DOHH2 (cell line): ENCODE results near the gene MASP1.

Experiments
- H3F3A ChIP-seq: fragments of 200-600 bp; sonication (generic), shearing (Covaris generic); 2 replicates; pipeline ENCODE4 v1.6.0; 2016; ENCODE audit warnings: antibody characterized with exemption, mild to moderate bottlenecking; ENCODE audit not compliant: control insufficient read depth, insufficient read depth
- H3K27ac ChIP-seq: fragments of 200-600 bp; sonication (generic); 2 replicates; pipeline ENCODE4 v1.5.1; 2014; ENCODE audit warnings: low read depth, mild to moderate bottlenecking, low read length, moderate library complexity
- H3K27me3 ChIP-seq: fragments of 200-600 bp; sonication (generic); 2 replicates; pipeline ENCODE4 v1.6.1; 2014; ENCODE audit warnings: mild to moderate bottlenecking, low read length, mixed read lengths; ENCODE audit not compliant: control insufficient read depth
- H3K36me3 ChIP-seq: fragments of 200-600 bp; sonication (generic); 2 replicates; pipeline ENCODE4 v1.6.1; 2014; ENCODE audit warnings: mild to moderate bottlenecking, low read length, moderate library complexity, mixed read lengths; ENCODE audit not compliant: control insufficient read depth
- H3K4me1 ChIP-seq: fragments of 200-600 bp; sonication (generic); 2 replicates; pipeline ENCODE4 v1.6.1; 2014; ENCODE audit warnings: mild to moderate bottlenecking, low read length, mixed read lengths; ENCODE audit not compliant: control insufficient read depth
- H3K4me2 ChIP-seq: fragments of 200-600 bp; sonication (generic); 2 replicates; pipeline ENCODE4 v1.6.0; 2014; ENCODE audit warnings: mild to moderate bottlenecking, low read length, moderate library complexity
- H3K4me3 ChIP-seq: fragments of 200-600 bp; sonication (generic); 2 replicates; pipeline ENCODE4 v1.5.1; 2014; ENCODE audit warnings: mild to moderate bottlenecking, low read length, mixed read lengths
- H3K79me2 ChIP-seq: fragments of 200-600 bp; sonication (generic); 2 replicates; pipeline ENCODE4 v1.6.1; 2014; ENCODE audit warnings: mild to moderate bottlenecking, low read length, mixed read lengths; ENCODE audit not compliant: control insufficient read depth
- H3K9me2 ChIP-seq: fragments of 200-600 bp; sonication (generic); replicated peaks from 2 replicates; pipeline ENCODE4 v1.6.1; 2014; ENCODE audit warnings: mild to moderate bottlenecking, low read length, mixed read lengths; ENCODE audit not compliant: control insufficient read depth
- H3K9me3 ChIP-seq: fragments of 200-600 bp; sonication (generic); 2 replicates; pipeline ENCODE4 v1.6.1; 2014; ENCODE audit warnings: antibody characterized with exemption, low read length, mixed read lengths; ENCODE audit not compliant: control insufficient read depth, insufficient read depth
- H4K20me1 ChIP-seq: fragments of 200-600 bp; sonication (generic); 2 replicates; pipeline ENCODE4 v1.6.0; 2014; ENCODE audit warnings: low read depth, mild to moderate bottlenecking, antibody characterized with exemption, low read length, moderate library complexity; ENCODE audit not compliant: control insufficient read depth, insufficient read depth
- CTCF ChIP-seq: fragments of 200-600 bp; sonication (generic); IDR thresholded peaks from one replicate; pipeline ENCODE4 v1.5.1; 2014; ENCODE audit warnings: antibody characterized with exemption, mild to moderate bottlenecking, low read depth, low read length; ENCODE audit not compliant: poor library complexity, severe bottlenecking
- EZH2phosphoT487 ChIP-seq: fragments of 200-600 bp; sonication (generic); IDR thresholded peaks from 2 replicates; pipeline ENCODE4 v1.6.1; 2017; ENCODE audit warnings: borderline replicate concordance, mild to moderate bottlenecking, antibody characterized with exemption, low read length, moderate library complexity, mixed read lengths

Gene MASP1

GRCh38 chr3:187319699-187320302 is 28.3 kb upstream of the MASP1 start:
- Histone ChIP-seq H3K4me2 (no peak overlapping the region; the same call in 1 of the 2 replicates), H3K4me3 (no peak overlapping the region), H3K27me3 (peaks cover 19% of the 10 kb centered on the region)

GRCh38 chr3:187318819-187319616 is 27.5 kb upstream of the MASP1 start:
- no peak overlapping the region for H3K27ac ChIP-seq
- no peaks in the 10 kb centered on the region for H3K36me3 ChIP-seq
- H3K9me2 ChIP-seq = no peaks in the 10 kb centered on the region
- H3K27me3 ChIP-seq = peaks cover 21% of the 10 kb centered on the region
- TF ChIP-seq EZH2phosphoT487 (no peak), CTCF (peak; percentile 88)
- peak overlapping the region; percentile 43 for H3K4me2 ChIP-seq
- H3F3A ChIP-seq = no peaks in the 10 kb centered on the region
- no peaks in the 10 kb centered on the region for H4K20me1 ChIP-seq
- H3K79me2 ChIP-seq = no peaks in the 10 kb centered on the region
- peaks cover 7% of the 10 kb centered on the region; the same call in 1 of the 2 replicates for H3K4me1 ChIP-seq
- no peaks in the 10 kb centered on the region for H3K9me3 ChIP-seq
- H3K4me3 ChIP-seq = peak overlapping the region; percentile 12; the same call in 1 of the 2 replicates

More at GRCh38 chr3:187319699-187320302, 28.3 kb upstream of the MASP1 start:
- Histone ChIP-seq H3K79me2 (no peaks in the 10 kb centered on the region), H3K36me3 (no peaks in the 10 kb centered on the region), H3K9me3 (no peaks in the 10 kb centered on the region), H3K27ac (no peak overlapping the region), H4K20me1 (no peaks in the 10 kb centered on the region), H3F3A (no peaks in the 10 kb centered on the region), H3K4me1 (peaks cover 7% of the 10 kb centered on the region; the same call in 1 of the 2 replicates), H3K9me2 (no peaks in the 10 kb centered on the region)
- TF ChIP-seq EZH2phosphoT487 (no peak), CTCF (peak; percentile 82)

DNA sequence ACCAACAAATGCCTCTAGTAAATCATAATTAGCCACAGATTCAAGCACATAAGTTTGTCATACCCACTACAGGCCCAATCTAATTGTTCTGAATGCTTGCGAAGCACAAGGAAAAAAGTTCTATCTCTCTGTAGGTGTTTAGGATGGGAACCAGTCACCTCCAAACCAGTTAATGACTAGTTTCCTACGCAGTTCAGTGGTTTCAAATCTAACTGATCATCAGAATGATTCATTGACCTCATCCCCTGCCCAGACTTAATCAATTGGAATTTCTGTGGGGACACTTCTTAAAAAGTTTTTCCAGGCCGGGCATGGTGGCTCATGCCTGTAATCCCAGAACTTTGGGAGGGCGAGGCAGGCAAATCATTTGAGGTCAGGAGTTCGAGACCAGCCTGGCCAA is 24.3 kb upstream of the MASP1 start:
- TF ChIP-seq CTCF (no peak), EZH2phosphoT487 (no peak)
- Histone ChIP-seq H3K4me2 (no peak overlapping the region), H3F3A (no peaks in the 10 kb centered on the region), H3K27ac (no peak overlapping the region), H3K27me3 (peaks cover 27% of the 10 kb centered on the region), H3K4me1 (peaks cover 7% of the 10 kb centered on the region; the same call in 1 of the 2 replicates), H3K79me2 (no peaks in the 10 kb centered on the region), H3K36me3 (no peaks in the 10 kb centered on the region), H3K9me3 (no peaks in the 10 kb centered on the region), H4K20me1 (no peaks in the 10 kb centered on the region), H3K9me2 (no peaks in the 10 kb centered on the region), H3K4me3 (no peak overlapping the region)
